ENCODE data around the gene SPRED3. TPM values are rescaled to one million over a fixed set of nuclear protein-coding genes. Genes with fewer than 3 reads are reported as not detected.

The SPRED3 gene
- total and polyA plus RNA-seq, 2 of the 8 experiments (the other 6 are each of a cell fraction or from before 2014, with no cell fraction given), result 8.1 to 10.3 TPM

GRCh38 chr19:38440592-38440991, 52.1 kb downstream of the SPRED3 start:
- Histone ChIP-seq H3K4ac (replicated peaks; ENCODE audit: insufficient read length, low read depth, low read length) (no peak overlapping the region), H2BK12ac (ENCODE audit: low read depth, low read length) (no peak overlapping the region), H2AK5ac (ENCODE audit: low read depth, low read length) (no peak overlapping the region), H3K79me2 (ENCODE audit: control insufficient read depth in 1 of 2, insufficient read depth in 2 of 2, low read length in 2 of 2) (peaks cover 0 to 8% of the 10 kb centered on the region in 2 experiments; a peak in 1 of 4 replicates), H3K27me3 (replicated peaks in 1 of 4; ENCODE audit: control insufficient read depth in 3 of 4, extremely low read depth in 1 of 4, insufficient read depth in 3 of 4, low read length in 3 of 4) (no peaks in the 10 kb centered on the region), H4K5ac (ENCODE audit: insufficient read length, low read depth, low read length) (no peak overlapping the region), H3K56ac (replicated peaks; ENCODE audit: insufficient read length, low read depth, low read length) (no peak overlapping the region), H3K4me2 (ENCODE audit: insufficient read depth in 1 of 2, low read depth in 2 of 2, low read length in 2 of 2) (no peak overlapping the region), H3K36me3 (ENCODE audit: control insufficient read depth in 2 of 4, insufficient read depth in 4 of 4, low read length in 3 of 4) (peaks cover 0 to 4% (median 3%) of the 10 kb centered on the region in 4 experiments; a peak in 4 of 8 replicates), H3K23ac (ENCODE audit: insufficient read length) (no peak overlapping the region), H2BK5ac (ENCODE audit: low read depth, low read length) (no peak overlapping the region), H3K79me1 (ENCODE audit: low read depth, low read length) (no peaks in the 10 kb centered on the region), H3K9ac (replicated peaks in 1 of 4; ENCODE audit: extremely low read depth in 1 of 4, low read depth in 3 of 4, low read length in 3 of 4) (no peak overlapping the region), H2BK120ac (replicated peaks; ENCODE audit: low read depth, low read length) (no peak overlapping the region), H3K4me3 (ENCODE audit: extremely low read depth in 1 of 4, insufficient read depth in 2 of 4, low read depth in 3 of 4, low read length in 4 of 4) (no peak overlapping the region), H3K18ac (ENCODE audit: extremely low read depth, low read length) (no peak overlapping the region), H4K20me1 (replicated peaks in 1 of 2; ENCODE audit: control insufficient read depth in 1 of 2, insufficient read depth in 2 of 2, low read length in 2 of 2) (peaks cover 0 to 2% of the 10 kb centered on the region in 2 experiments), H4K8ac (ENCODE audit: extremely low read depth, insufficient read depth, low read length) (no peak overlapping the region; the same call in 1 of the 2 replicates), H2BK20ac (ENCODE audit: low read length) (no peak overlapping the region), H3K9me3 (ENCODE audit: insufficient read depth in 2 of 2, low read depth in 1 of 2, low read length in 1 of 2) (no peaks in the 10 kb centered on the region), H2AFZ (ENCODE audit: low read length) (no peak overlapping the region), H3K23me2 (ENCODE audit: low read depth, low read length) (no peaks in the 10 kb centered on the region), H3K14ac (ENCODE audit: insufficient read length) (no peak overlapping the region), H3K27ac (ENCODE audit: low read depth, low read length) (no peak overlapping the region), H2BK15ac (ENCODE audit: low read length) (no peak overlapping the region), H4K91ac (replicated peaks; ENCODE audit: insufficient read length, low read length) (no peak overlapping the region), H3K4me1 (replicated peaks in 1 of 4; ENCODE audit: control insufficient read depth in 3 of 4, insufficient read depth in 4 of 4, low read length in 3 of 4) (peaks cover 0 to 5% (median 3%) of the 10 kb centered on the region in 4 experiments; a peak in 5 of 7 replicates)
- no peak for TF ChIP-seq CEBPB (IDR thresholded peaks at IDR 0.05; ENCODE audit: low read depth, low read length)
- TF ChIP-seq TAF7 (optimal IDR thresholded peaks at IDR 0.05; ENCODE audit: borderline replicate concordance, low read depth, low read length), result no peak
- no peak for TF ChIP-seq ATF3 (IDR thresholded peaks at IDR 0.05; ENCODE audit: insufficient read depth, low read depth, low read length)
- TF ChIP-seq USF2 (IDR thresholded peaks at IDR 0.05; ENCODE audit: low read length), result no peak
- no peak for TF ChIP-seq BCL11A (IDR thresholded peaks at IDR 0.05; ENCODE audit: low read depth in 2 of 2, low read length in 2 of 2)
- 85% methylated on average over 14 of the region's 14 CpGs; no CpG with 5 or more reads in 1 of the 2 experiments for WGBS, 2 experiments (ENCODE audit: extremely low coverage in 1 of 2, insufficient coverage in 1 of 2, insufficient read length in 1 of 2, insufficient replicate concordance in 2 of 2, low coverage in 1 of 2, low lambda C conversion rate in 2 of 2, missing lambda C conversion rate in 1 of 2)
- ChIA-PET POLR2A (ENCODE audit: partially characterized antibody) (interaction anchor here (0.7 to 2.6 kb wide), 6 partner anchors 12 to 98 kb away, joined by 3 to 9 read pairs (median 4); partner anchors contain the start of genes FAM98C and RASGRP4), CTCF (ENCODE audit: partially characterized antibody) (interaction anchor here (0.6 to 2.9 kb wide), 7 partner anchors 8 to 37 kb away, joined by 3 to 35 read pairs (median 4); partner anchors contain the start of genes FAM98C and RASGRP4)
- FAIRE-seq, result no peak
- no peak for DNase-seq (ENCODE audit: low read depth in 1 of 2, low spot score in 2 of 2)
